Tibial nerve (tissue), 3 donors: ENCODE data around the gene CHKA.

Experiments used
- CTCF ChIP-seq, 5 experiments: fragments of 200-600 bp in 3 of 5; fragments of 450-650 bp in 2 of 5; sonication (generic) in 3 of 5; IDR thresholded peaks; one replicate each; pipeline ENCODE4 v1.5.1; 2016 to 2019; ENCODE audit warnings: antibody characterized with exemption in 5 of 5, mild to moderate bottlenecking in 3 of 5, moderate library complexity in 2 of 5
- POLR2A ChIP-seq, 2 donors: fragments of 450-650 bp; IDR thresholded peaks; one replicate each; pipeline ENCODE4 v1.6.1; 2017; ENCODE audit warnings: antibody characterized with exemption in 2 of 2, mild to moderate bottlenecking in 2 of 2, moderate library complexity in 2 of 2

- TF ChIP-seq CTCF (IDR thresholded peaks at IDR 0.05) = no peak
- no peak for TF ChIP-seq POLR2A (IDR thresholded peaks at IDR 0.05)
These were observed 37.7 kb downstream of the CHKA start for GRCh38 chr11:68083517-68083916.
